UCSD-AML1 (cell line): ENCODE measurements around the gene MYMK.
"Not testable (repeated sequence)": the region's sequence is repeated elsewhere in the genome, so short reads cannot be mapped to it uniquely, and the experiment has no call there.

ENCODE experiments used
- DNase-seq: peaks from one replicate; lab custom pipeline; 2025; ENCODE audit not compliant: unreplicated experiment; lab: John Stamatoyannopoulos, UW

MYMK gene, protein sequence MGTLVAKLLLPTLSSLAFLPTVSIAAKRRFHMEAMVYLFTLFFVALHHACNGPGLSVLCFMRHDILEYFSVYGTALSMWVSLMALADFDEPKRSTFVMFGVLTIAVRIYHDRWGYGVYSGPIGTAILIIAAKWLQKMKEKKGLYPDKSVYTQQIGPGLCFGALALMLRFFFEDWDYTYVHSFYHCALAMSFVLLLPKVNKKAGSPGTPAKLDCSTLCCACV

GRCh38 chr9:133524679-133525228 is at the start of gene MYMK:
TSS of gene MYMK (minus strand) at chr9:133524959. CDS start at chr9:133524844, 115 bp downstream.
- DNase-seq, result no peak

DNA sequence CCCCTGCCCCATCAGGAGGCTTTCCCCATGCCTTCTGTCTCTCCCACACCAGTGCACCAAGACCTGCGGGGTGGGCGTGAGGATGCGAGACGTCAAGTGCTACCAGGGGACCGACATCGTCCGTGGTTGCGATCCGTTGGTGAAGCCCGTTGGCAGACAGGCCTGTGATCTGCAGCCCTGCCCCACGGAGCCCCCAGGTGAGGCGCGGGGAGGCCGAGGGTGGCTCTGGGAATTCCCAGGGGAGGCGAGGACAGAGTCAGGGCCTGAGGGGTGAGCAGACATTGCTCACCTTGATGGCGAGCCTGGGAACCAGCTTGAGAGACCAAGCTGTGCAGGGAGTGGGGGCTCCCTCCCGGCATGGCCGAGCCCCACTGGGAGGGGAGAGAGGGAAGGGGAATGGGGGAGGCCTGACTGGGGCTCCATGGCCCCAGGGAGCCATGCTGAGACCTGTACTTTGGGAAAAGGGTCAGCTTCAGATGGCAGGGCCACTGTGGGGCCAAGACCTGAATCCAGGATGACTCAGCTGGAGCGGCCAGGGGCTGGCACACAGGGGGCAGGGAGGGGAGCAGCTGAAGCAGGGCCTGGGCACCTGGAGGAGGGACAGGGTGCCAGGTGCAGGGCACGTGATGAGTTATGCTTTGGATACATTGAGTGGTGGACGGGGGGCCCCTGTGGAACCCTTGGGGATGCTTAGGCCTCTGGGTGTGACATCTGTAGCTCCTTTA is 49.2 kb upstream of the MYMK start:
- no peak for DNase-seq

- no peak for DNase-seq
Measured at GRCh38 chr9:133572821-133573361, 48.1 kb upstream of the MYMK start.

- no peak for DNase-seq
Measured at GRCh38 chr9:133571896-133572595, 47.3 kb upstream of the MYMK start.

DNA sequence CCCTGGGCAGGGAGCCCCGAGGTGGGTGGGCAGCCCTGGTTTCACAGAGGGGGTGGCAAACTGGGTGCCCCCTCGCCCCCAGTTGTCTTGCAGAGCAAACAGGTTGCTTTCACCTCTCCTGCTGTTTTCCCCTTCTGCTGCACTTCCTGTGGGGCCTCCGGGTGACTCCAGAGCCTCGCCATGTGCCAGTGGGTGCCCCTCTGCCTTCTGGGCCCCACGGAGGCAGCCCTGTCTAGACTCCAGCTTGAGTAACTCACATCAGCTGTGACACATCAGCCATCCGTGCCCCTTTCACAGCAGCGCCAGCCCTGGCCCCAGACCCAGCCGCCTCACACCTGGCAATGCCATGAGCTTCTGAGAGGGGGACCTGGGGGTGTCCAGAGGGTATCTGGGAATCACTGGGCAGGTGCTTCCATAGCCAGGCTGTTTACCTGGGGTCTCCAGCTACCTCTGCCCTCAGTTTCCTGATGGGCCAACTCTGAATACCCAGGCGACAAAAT is 46.7 kb upstream of the MYMK start:
- no peak for DNase-seq

GRCh38 chr9:133570691-133571080 is 45.9 kb upstream of the MYMK start:
- DNase-seq, result no peak

DNA sequence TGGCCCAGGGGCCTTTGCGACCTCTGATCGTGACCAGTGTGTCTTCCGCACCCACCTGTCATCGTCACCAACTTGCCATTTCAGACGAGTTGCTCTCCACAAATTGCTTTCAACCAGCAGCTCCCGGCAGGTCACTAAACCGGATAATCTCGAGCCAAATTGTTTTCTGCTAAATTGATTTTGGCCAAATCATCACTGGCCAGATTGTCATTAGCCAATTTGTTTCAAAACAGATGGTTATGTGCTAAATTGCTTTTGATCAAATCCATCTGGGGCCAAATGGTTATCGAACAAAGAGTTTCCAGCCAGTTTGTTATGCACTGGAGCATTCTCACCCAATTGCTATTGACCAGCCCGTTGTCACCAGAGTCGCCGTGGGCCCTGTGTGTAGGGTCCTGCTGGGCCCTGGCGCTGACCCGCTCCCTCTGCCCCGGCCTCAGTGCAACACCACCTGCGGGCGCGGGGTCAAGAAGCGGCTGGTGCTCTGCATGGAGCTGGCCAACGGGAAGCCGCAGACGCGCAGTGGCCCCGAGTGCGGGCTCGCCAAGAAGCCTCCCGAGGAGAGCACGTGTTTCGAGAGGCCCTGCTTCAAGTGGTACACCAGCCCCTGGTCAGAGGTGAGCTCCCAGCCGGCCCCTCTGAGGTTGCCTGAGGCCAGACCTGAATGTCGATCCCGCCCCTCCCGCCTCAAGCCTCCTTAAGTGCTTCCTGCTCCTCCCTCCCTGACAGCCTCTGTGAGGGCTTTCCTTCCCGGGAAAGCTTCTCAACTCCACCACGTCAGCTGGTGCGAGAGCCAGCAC is 45.3 kb upstream of the MYMK start:
- DNase-seq, result no peak

DNA sequence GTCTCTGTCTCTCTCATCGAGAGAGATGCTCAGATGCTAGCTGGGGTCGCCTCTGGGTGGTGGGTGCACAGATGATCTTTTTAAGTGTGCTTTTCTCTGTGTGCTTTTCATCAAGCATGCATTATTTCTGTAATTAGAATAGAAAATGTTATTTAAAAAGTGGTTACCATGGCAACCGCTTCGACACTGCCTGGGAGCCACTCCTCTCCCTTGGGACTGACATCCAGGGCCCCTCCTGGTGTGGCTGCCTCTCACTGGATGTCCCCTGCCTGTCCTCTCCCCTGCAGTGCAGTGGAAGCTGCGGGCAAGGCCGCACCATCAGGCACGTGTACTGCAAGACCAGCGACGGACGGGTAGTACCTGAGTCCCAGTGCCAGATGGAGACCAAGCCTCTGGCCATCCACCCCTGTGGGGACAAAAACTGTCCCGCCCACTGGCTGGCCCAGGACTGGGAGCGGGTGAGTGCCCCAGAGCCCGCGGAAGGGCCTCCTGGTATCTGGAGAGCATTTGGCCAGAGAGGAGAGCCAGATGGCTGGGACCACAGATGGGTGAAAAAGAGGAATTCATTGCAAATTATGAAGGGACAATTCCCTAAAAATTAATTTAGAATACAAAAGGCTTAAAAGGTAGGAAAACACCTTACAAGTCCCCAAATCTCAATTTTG is 44.5 kb upstream of the MYMK start:
- no peak for DNase-seq

DNA sequence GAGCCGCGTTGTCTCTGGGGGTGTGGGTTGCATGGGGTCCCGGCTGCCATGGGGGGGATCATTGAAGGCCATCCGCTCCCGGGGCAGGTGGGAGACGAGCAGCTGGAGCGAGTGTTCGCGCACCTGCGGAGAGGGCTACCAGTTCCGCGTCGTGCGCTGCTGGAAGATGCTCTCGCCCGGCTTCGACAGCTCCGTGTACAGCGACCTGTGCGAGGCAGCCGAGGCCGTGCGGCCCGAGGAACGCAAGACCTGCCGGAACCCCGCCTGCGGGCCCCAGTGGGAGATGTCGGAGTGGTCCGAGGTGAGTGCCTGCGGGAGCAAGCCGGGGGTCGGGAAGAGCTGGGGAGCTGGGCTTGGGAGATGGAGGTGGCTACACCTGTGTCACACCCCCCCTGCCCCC is 43.4 kb upstream of the MYMK start:
- no peak for DNase-seq

DNA sequence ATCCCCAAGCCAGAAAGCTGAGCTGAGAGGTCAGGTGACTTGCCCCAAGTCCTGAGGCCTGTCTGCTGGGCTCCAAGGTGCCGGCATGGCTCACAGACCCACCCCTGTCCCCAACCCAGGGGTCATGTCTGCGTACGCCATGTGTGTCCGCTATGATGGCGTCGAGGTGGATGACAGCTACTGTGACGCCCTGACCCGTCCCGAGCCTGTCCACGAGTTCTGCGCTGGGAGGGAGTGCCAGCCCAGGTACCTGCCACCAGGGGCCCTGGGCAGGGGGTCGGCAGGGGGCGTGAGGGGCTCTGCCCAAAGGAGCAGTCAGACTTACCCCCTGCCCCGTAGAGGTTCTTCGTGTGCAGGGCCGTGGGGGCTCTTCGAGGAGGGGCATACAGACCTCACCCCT is 42.1 kb upstream of the MYMK start:
- no peak for DNase-seq

GRCh38 chr9:133566382-133566781 is 41.6 kb upstream of the MYMK start:
- DNase-seq, result no peak

- no peak for DNase-seq
Measured at GRCh38 chr9:133564451-133565116, 39.8 kb upstream of the MYMK start.

- not testable (repeated sequence) for DNase-seq
Measured at GRCh38 chr9:133563814-133564213, 39.1 kb upstream of the MYMK start.

- DNase-seq, result no peak
Measured at GRCh38 chr9:133563291-133563796, 38.6 kb upstream of the MYMK start.

DNA sequence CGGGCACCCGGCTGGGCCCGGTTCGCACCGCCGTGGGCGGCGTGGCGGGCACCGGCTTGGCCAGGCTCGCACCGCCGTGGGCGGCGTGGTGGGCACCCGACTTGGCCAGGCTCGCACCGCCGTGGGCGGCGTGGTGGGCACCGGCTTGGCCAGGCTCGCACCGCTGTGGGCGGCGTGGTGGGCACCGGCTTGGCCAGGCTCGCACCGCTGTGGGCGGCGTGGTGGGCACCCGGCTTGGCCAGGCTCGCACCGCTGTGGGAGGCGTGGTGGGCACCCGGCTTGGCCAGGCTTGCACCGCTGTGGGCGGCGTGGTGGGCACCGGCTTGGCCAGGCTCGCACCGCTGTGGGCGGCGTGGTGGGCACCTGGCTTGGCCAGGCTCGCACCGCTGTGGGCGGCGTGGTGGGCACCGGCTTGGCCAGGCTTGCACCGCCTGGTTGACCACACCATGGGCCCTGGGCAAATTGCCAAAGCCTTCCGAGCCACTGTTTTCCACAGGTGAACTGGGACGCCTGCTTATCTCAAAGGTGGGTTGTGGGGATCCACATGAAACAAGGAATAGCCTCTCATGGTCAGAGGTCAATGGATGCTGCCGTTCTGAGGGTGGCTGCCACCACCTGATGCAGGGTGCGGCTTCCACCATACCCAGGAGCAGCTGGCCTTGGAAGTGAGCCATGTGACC is 38.0 kb upstream of the MYMK start:
- no peak for DNase-seq

GRCh38 chr9:133561976-133562554 is 37.3 kb upstream of the MYMK start:
- DNase-seq, result no peak

GRCh38 chr9:133560944-133561343 is 36.2 kb upstream of the MYMK start:
- DNase-seq, result no peak

- no peak for DNase-seq
Measured at GRCh38 chr9:133560311-133560710, 35.6 kb upstream of the MYMK start.
